ENCODE results near the gene NNMT.

The NNMT gene

DNA sequence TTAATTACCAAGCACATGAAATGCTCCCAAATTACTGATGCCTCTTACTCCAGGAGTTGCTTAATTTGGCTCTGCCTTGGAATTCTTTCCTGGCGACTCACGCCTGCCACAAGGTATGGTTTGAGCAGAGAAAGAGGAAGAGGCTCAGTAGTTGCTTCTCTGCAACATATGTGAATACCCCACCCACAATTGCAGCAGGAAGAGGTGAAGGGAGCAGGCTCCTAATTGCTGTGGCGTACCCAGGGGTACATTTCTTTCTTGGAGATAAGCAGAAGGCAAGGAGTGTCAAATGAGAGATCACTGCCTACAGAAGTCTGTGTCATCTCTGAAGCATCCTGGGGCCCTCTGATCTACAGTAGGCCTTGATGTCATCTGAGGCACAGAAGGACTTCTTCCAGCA is 10.6 kb upstream of the NNMT start:
- no peak for DNase-seq

DNA sequence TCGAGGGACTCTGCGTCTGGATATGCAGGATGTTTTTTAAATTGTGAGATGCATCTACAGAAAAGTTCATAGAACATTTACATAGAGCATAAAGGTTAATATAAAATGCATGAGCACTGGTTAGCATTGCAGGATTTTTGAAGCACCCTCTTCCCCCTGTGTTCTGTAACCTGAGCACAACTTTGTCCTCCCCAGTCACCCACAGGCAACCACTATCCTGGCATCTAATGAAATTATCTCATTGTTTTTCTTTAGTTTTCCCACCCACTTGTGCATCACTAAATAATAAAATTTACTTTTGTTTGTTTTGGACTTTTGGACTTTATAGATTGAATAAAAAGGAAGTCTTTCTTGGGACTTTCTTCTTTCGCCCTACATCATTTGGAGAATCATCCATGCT is 10.0 kb upstream of the NNMT start:
- DNase-seq = no peak

DNA sequence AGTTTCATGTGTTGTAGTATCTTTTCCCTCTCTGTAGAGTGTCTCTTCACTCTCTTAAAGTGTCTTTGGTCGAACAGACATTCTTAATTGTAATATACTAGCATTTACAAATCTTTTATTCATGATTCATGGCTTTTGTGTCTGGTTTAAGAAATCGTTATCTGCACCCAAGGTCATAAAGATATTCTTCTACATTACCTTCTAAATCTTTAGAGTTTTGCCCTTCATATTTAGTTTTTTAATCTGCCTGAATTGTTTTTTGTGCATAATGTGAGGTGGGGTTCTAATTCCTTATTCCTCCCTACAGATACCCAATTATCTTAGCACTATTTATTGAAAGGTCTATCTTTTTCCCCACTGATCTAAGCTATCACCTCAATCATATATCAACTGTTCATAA is 9.0 kb upstream of the NNMT start:
- no peak for DNase-seq

DNA sequence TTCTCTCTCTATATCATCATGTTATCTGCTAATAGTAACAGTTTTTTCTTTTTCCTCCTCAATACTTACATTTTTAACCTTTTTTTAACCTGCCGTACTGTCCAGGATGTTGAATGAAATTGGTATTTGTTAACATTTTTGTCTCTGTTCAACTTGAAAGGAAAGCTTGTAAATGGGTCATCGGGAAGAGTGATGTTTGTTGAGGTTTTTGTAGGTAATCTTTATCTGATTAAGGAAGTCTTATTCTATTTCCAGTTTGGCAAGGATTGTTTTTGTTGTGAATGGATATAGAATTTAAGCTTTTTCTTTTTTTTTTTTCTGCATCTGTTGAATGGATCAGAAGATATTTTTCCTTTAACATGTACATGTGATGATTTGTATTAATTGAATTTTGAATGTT is 8.1 kb upstream of the NNMT start:
- DNase-seq = no peak

DNA sequence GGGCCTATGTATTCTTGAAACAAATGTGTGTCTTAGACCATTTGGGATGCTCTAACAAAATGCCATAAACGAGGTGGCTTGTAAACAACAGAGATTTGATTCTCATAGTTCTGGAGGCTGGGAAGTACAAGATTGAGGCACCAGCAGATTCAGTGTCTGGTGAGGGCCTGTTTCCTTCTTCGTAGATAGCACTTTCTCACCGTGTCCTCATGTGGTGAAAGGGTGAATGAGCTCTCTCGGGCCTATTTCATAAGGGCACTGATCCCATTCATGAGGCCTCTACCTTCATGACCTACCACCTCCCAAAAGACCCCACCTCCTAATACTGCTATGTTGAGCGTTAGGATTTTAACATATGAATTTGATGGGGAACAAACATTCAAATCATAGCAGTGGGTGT is 6.4 kb upstream of the NNMT start:
- DNase-seq = no peak

DNA sequence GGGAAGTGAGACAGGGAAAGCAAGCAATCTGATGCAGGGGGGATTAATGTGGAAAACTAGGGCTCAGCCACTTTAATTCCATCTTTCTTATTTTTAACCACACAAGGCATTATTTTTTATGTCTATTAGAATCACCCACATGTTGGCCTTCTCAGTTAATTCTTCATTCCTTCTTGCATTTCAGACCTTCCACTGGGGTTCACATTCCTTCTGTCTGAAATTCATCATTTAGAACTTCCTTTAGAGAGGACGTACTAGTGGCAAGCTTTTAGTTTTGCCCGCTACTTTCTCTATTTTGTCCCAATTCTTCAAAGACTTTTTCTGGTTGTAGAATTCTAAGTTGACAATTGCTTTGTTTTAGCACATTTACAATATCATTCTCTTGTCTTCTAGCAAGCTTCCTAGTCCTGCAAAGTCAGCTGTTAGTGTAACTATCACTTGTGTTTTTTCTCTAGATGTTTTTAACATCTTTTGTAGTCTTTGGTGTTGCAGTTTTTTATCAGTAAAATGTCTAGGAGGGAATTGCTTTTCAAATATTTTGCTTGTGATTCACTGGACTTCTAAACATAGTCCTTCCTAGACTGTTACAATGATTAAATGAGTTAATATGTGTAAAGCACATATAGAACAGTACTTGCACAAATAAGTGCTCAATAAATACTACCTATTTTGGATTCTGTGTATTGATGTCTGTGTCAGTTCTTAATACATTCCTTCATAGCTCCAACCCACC is 5.5 kb upstream of the NNMT start:
- no peak for DNase-seq

DNA sequence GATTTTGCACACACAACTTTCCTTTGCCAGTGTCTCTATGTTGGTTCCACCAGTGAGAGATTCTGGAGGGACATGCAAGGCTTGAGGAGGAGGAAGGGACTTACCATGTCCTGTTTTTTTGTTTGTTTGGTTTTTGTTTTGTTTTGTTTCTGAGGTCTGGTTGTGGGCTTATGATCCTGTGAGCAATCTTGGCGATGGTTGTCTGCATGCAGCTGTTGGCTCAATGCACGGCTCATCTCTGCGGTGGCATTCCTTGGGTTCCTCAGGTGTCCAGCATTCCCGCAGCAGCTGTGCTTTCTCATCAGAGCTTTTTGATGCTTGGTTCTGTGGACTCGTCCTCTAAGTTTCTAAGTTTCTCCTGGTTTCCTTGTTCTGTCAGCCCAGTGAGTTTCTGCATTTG is 4.8 kb upstream of the NNMT start:
- no peak for DNase-seq

DNA sequence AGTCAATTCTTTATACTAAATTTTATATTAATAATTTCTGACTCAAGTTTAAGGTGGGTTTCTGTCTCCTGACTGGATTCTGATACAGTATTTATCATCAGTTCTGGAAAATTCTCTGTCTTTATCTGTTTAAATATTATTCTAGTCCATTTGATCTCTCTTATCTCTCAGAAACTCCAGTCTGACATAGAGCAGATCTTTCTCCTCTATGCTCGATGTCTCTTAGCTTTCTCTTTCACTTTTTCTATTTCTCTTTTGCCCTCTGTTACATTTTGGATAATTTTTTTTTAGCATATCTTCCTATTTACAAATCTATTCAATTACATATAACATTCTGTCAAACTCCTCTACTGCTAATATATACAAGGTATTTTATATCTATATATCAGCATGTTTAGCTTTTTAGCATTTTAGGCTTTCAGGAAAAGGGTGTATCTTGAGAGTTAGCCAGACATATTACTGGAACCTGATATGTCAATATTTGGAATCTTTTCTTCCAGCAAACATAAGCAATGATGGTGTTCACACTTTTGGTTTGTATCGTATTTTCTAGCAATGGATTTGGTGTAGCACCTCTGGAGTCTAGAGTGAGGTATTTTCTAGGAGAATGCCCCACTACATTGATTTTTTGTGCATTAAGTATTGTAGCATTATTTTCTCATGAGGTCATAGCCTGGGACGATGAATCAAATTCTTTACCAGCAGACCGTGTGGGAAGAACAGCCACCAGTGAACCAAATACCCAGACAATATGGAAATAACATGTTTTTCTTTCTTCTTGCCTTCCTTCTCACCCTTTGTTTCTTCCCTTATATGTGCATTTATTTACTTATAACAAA is 4.1 kb upstream of the NNMT start:
- DNase-seq = no peak

DNA sequence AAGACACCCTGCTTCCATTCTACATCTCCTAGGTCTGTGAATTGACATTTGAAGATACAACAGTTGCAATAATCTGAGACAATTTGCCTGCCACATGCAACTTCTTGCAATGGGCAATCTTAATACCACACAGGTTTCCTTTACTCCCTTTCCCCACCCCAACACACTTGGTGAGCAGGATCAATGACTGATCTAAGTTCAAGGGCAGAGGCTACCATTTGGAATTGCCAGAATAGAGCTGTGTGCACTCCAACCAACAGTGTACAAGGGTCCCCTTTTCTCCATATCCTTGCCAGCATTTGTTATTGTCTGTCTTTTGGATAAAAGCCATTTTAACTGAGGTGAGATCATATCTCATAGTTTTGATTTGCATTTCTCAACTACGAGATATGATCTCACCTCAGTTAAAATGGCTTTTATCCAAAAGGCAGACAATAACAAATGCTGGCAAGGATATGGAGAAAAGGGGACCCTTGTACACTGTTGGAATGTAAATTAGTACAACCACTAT is 2.9 kb upstream of the NNMT start:
- no peak for DNase-seq

DNA sequence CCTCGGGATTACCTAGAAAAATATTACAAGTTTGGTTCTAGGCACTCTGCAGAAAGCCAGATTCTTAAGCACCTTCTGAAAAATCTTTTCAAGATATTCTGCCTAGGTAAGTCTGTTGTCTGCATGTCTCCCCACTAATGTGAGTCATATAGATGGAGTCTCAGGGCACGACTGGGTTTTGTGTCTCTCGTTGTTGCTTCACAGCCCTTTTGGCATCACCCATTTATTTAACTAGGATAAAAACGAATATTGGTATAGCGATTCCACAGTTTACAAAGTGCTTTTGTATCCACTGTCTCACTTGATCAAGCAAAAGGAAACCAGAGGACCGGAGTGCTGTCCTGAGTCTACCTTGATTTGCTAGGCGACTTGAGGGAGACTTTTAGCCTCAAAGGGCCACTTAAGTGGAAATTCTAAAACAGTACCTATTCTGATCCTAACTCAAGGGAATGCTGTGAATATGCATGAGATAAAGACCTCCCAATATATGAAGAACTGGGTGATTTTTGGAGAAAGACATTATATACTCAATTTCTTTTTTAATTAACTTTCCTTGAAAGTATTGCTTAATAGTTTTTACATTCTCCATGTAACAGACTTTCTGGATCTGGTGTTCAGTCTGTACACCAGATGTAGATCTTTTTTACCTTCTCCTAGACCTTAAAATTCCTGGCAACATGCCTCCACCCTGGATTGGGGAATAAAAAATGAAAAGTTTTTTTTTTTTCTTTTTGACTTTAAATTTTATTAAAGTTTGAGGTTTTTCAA is 590 bp downstream of the NNMT start:
- no peak for DNase-seq

DNA sequence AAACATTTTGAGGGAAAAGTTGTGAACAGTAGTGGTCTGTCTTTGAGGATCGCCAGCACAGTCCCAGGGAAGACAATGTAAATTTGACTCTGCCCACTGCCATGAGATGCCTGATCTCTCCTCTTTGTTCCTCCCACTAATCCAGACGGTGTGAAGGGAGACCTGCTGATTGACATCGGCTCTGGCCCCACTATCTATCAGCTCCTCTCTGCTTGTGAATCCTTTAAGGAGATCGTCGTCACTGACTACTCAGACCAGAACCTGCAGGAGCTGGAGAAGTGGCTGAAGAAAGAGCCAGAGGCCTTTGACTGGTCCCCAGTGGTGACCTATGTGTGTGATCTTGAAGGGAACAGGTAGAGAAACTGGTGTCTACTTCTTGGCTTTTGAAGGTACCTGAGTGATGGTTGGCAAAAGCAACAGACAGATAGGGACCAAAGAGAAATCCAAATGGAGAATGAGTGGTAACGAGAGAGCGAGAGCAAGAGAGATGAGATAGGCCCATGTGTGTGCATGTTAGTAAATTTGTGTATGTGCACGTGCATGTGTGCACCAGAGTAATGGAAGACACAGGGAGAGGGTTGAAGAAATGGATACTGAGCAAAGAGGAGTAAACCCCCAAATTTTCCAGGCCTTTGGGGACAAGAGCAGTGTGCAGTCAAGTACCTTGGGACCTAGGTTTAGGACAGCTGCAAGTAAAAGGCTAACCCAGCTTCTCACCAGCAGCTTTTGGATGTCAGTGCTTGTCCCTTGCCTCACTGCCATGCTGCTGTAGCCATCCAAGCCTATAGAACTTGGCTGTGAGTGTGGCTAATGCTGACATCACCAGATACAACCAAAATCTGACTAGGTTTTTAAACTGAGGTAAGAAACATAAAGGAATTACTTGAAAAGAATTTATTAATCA is 1.9 kb downstream of the NNMT start:
- no peak for DNase-seq

DNA sequence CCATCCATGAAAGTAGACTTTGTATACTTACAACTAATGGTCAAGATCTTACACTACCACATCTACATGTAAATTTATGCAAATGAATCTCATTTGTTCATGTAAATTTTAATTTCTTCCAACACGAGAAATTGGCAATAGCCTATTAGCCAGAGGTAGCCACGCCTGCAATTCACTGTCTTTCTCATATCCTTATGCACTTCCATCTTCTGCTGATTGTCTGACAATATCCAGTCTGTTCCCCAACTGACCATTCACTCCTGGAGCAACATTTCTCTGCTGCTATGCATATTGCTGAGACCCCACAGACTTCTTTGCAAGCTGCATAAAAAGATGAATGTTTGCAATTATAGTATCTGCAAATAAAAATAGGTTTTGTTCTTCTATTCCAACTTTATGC is 2.5 kb downstream of the NNMT start:
- DNase-seq = no peak

DNA sequence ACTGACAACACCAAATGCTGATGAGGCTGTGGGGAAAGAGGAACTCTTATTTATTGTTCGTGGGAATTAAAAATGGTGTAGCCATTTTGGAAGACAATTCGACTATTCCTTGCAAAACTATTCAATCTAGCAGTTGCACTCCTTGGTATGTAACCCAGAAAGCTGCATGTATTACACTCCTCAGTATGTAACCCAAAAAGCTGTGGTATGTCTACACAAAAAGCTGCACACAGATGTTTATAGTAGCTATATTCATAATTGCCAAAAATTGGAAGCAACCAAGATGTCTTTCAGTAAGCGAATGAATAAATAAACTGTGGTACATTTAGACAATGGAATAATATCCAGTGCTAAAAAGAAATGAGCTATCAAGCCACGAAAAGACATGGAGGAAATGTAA is 4.9 kb downstream of the NNMT start:
- no peak for DNase-seq

DNA sequence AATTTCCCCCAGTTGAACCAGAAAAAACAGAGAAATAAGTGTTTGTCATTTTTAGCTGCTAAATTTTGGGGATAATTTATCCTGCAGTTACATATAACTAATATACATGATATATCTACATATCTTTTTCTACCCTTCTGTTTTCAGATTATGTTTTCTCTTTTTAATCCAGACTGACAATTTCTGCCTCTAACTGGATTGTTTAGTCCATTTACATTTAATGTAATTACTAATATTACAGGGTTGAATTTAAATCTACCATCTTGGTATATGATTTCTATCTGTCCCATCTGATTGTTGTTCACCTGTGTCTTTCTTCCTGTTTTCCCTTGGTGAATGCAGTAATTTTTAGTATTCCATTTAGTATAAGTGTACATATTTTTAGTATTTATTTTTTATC is 5.7 kb downstream of the NNMT start:
- no peak for DNase-seq

DNA sequence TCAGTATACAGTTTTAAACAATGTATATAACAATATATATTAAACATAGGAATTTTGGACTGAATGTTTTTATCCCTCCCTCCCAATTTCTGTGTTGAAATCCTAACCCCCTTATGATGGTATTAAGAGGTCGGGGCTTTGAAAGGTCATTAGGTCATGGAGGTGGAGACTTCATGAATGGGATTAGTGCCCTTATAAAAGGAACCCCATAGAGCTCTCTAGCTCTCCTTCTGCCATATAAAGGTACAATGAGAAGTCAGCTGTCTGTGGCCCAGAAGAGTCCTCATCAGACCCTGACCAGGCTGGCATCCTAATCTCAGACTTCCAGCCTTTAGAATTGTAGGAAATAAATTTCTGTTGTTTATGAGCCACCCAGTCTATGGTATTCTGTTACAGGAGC is 6.5 kb downstream of the NNMT start:
- DNase-seq = no peak

DNA sequence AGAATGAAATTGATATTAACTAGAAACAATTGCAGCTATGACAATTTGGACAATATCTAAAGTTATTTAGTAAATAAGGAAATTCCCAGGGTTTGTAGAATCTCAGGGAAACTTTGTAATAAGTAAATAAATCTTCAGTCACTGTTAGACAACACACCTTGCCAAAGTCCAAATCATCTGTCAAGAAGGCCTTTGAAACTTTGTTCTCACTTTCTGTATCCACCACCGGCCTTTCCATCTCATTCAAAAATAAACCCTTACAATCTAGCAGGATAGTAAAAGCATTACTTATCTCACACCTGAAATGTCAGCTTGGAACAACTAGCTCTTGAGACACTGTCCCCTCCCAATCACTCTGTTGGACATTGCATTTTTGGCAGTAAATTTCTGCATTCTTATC is 7.9 kb downstream of the NNMT start:
- no peak for DNase-seq

DNA sequence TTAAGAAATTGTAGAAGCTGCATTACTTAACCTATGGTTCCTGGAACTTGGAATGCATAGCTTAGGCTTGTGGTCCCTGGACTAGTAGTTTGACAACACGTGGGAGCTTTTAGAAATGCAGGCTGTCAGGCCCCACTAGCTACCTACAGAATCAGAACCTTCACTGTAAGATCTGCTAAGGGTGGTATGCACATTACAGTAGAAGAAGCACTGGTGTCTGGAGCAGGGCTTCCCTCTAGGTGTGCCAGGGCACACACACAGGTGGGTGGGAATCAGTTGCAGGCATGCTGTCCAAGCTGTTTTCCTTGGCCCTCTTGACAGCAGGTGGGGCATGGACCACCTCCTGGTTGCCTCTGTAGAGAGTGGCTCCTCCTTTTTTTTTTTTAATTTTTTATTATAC is 8.8 kb downstream of the NNMT start:
- no peak for DNase-seq

DNA sequence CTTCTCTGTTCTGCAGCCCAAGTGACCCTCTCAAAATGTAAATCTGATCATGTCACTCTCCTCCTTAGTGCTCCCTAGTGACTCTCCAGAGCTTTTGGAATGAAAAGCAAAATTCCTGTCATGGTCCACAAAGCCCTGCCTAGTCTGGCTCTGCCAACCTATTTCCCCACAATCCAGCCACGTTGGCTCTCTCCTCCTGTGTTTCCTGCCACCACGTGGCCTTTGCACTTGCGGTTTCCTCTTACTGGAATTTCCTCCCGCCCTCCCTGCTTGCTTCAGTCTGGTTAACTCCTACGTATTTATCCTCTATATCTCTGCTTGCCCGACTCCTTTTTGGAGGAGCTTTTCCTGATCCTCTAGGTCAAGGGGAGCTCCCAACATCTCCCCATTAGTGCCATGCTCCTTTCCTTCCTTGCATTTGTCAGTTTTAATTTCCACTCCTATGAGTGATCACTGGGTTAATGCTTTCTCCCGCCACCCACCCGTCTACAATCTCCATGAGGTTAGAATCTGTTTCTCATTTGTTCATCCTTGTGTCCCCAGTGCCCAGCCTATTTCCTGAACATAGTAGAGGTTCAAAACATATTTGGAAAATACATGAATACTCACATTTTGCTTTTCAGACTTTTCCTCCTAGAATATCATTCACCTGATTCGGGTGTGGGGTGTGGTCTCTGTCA is 11.5 kb downstream of the NNMT start:
- no peak for DNase-seq

DNA sequence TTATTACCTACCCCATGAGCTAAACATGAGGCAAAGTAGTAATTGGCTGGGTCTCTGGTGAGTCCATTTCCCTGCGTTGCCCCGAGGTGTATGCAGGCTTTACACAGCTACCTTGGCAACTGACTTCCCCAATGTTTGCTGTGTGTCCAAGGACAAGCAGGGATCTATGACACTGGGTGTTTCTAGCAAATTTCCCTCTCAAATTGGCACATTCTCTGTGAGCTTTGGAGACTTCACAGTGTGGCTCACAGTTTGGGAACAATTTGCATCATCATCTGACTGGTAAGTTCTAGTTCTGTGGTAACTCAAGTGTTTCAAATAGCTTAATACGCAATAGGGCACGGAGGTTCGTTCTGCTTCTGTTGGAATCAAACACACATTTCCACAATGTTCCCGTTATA is 12.5 kb downstream of the NNMT start:
- no peak for DNase-seq

DNA sequence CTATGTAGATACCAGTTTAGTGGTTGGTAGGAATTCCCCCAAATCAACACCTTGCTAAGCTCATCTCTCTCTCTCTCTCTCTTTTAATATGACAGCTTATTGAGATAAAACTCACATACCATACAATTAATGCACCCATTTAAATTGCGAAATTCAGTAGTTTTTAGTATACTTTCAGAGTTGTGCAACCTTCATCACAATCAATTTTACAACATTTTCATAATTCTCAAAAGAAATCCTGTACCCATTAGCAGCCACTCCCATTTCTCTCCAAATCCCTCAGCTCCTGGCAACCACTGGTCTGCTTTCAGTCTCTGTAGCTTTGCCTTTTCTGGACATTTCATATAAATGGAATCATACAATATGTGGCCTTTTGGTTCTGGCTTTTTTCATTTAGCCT is 13.3 kb downstream of the NNMT start:
- DNase-seq = no peak

DNA sequence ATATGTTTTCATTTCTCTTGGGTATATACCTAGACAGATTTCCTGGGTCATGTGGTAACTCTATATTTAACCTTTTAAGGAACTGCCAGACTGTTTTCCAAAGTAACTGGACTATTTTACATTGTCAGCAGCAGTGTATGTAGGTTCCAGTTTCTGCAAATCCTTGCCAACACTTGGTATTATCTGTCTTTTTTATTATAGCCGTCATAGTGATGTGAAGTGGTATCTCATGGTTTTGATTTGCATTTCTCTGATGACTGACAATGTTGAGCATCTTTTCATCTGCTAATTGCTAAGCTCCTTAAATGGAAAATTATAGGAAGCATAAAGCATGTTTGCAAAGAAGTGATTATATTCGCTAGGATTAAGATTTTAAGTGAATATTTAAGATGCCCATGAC is 13.9 kb downstream of the NNMT start:
- no peak for DNase-seq

DNA sequence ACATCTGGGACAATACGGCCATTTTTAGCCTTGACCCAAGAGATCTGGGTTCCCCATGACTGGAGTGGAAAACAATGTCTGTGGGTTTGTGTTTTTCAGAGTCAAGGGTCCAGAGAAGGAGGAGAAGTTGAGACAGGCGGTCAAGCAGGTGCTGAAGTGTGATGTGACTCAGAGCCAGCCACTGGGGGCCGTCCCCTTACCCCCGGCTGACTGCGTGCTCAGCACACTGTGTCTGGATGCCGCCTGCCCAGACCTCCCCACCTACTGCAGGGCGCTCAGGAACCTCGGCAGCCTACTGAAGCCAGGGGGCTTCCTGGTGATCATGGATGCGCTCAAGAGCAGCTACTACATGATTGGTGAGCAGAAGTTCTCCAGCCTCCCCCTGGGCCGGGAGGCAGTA is 15.7 kb downstream of the NNMT start:
- DNase-seq = no peak

Measured in stimulated activated naive CD4-positive, alpha-beta T cell (primary cell).